ENCODE measurements around the gene RCC2. TPM values are rescaled to one million over a fixed set of nuclear protein-coding genes. Genes with fewer than 3 reads are reported as not detected.

Gene RCC2
- total and polyA plus RNA-seq, 8 donors, result 15.8 to 73.6 (median 26.0) TPM

DNA sequence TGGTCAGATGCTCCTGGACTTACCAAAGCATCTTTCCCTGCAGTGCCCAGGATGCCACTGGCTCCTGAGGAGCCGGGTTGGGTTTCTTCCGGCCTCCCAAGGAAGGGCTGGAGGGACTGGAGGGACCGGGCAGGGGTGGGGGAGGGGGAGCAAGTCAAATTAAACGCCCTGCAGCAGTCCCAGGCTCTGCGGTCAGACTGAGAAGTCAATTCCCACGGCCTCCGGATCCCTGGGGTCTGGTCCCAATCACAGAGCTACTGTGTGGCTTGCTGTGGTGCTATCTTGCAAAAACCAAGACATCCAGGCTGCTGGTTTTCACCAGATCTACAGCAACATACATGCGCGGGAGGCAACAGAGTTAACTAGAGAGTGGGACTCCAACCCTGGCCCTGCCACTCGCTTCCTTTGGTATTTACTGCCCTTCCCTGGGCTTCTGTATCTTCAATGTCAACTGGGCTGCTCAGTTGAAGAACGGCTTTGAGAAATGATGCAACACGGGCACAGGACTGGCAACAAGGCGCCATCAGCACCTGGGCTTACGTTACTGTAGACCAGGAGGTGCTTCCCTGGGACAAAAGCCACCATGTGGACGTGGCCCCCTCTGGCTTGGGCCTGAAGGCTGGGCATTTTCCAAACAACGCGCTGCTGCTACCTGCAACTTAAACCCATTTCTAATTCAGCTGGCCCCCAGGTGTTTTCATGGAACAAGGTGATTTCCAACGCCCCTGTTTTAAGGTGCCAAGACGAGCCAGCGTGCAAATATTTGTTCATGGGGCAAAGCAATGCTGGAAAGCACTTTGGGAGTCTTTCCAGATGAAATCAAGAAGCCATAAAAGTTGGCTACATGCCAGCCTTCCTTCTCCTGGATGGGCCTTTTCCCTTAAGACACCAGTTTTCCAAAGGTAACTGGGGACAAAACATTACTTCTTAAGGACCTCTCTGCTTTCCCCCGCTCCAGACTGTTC lies 11.5 kb downstream of the RCC2 start:
- Histone ChIP-seq H3K4me3 (no peak overlapping the region), H3K36me3 (peaks cover 46 to 74% (median 69%) of the 10 kb centered on the region in 4 donors), H3K27ac (peak overlapping the region in 1 of 5 donors; percentile 51), H3K4me1 (peaks cover 0 to 58% (median 38%) of the 10 kb centered on the region in 4 donors), H3K9me3 (no peaks in the 10 kb centered on the region), H3K27me3 (no peaks in the 10 kb centered on the region)
- WGBS, 5 donors, result 50 to 72% (median 61%) methylated on average over 15 to 21 of the region's 21 CpGs
- no peak for TF ChIP-seq EP300 (IDR thresholded peaks at IDR 0.05)
- TF ChIP-seq, protein P1, sequence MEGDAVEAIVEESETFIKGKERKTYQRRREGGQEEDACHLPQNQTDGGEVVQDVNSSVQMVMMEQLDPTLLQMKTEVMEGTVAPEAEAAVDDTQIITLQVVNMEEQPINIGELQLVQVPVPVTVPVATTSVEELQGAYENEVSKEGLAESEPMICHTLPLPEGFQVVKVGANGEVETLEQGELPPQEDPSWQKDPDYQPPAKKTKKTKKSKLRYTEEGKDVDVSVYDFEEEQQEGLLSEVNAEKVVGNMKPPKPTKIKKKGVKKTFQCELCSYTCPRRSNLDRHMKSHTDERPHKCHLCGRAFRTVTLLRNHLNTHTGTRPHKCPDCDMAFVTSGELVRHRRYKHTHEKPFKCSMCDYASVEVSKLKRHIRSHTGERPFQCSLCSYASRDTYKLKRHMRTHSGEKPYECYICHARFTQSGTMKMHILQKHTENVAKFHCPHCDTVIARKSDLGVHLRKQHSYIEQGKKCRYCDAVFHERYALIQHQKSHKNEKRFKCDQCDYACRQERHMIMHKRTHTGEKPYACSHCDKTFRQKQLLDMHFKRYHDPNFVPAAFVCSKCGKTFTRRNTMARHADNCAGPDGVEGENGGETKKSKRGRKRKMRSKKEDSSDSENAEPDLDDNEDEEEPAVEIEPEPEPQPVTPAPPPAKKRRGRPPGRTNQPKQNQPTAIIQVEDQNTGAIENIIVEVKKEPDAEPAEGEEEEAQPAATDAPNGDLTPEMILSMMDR (IDR thresholded peaks at IDR 0.05), result no peak
- no peak for TF ChIP-seq POLR2A (IDR thresholded peaks at IDR 0.05)
- no peak for TF ChIP-seq POLR2AphosphoS5 (IDR thresholded peaks at IDR 0.05)
- peak in 1 of 2 donors; percentile 46 for DNase-seq
- intact Hi-C loops (cut with DNase I; ENCODE audit: low total_unique reads), result no loop called here

DNA sequence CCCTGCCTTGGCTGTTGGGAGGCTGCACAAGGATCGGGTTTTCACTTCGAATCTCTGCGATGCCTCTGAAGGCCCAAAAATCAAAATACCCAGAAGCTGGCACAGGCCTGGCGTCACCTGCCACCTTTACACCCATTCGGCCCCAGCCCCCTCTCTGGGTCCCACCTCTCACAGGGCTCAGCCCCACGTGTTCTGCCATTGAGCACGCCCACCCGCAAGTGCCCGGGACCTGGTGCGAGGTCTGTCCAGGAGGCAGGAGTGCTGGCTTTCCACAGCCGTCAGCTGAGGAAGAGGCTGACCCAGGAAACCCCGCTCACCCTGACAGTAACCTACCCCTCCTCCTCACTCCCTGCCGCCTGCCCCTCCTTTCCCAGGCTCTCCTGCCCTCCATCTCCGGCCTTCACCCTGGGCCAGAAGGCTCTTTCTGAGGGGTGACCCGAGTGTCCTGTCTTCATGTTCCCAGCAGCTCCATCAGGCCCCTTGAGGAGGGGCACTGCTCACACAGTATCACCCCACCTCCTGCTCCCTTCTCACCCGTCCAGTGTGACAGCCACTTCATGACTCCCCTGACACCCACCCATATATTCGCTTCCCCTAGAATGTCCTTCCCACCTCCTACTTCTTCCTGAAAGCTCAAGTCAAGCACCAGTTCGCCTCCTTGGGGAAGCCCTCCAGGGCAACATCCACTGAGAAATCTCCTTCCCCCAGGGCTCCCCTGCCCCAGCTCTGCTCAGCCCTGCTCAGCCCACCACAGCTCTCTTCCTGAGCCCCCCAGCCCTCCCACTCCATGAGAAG lies 13.5 kb downstream of the RCC2 start:
- Histone ChIP-seq H3K36me3 (peaks cover 54 to 85% (median 81%) of the 10 kb centered on the region in 4 donors), H3K9me3 (no peaks in the 10 kb centered on the region), H3K27me3 (no peaks in the 10 kb centered on the region), H3K4me3 (no peak overlapping the region), H3K4me1 (peaks cover 0 to 46% (median 32%) of the 10 kb centered on the region in 4 donors), H3K27ac (no peak overlapping the region)
- no peak for DNase-seq
- 90 to 95% (median 92%) methylated on average over 15 to 18 of the region's 18 CpGs for WGBS, 5 donors
- no peak for TF ChIP-seq POLR2AphosphoS5 (IDR thresholded peaks at IDR 0.05)
- no peak for TF ChIP-seq POLR2A (IDR thresholded peaks at IDR 0.05)
- TF ChIP-seq EP300 (IDR thresholded peaks at IDR 0.05), result no peak
- TF ChIP-seq, protein P1 (IDR thresholded peaks at IDR 0.05), result no peak
- intact Hi-C loops (cut with DNase I; ENCODE audit: low total_unique reads), result no loop called here

DNA sequence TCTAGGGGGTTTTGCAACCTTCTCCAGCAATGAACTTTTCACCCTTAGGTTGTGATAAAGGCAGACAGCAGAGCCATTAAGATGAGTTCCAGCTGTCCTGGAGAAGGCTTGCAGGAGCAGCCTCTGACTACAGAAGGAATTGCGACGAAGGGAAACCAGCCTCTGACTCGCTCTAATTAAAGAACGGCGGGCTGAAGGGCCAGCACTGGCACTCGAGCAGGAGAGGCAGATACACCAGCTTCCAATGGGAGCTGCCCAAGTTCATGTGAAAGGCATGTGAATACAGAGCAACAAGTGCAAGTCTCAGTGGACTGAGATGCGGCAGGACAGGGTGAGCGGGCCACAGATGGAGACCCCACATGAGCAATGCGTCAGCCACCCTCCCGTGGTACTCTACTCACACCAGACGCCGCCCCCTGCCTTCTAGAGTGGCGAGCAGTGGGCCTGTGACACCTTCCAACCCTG lies 15.7 kb downstream of the RCC2 start:
- no peak overlapping the region for H3K4me3 ChIP-seq

More for the DNA sequence above, 15.7 kb downstream of the RCC2 start:
- Histone ChIP-seq H3K9me3 (no peaks in the 10 kb centered on the region), H3K4me1 (peaks cover 0 to 46% (median 29%) of the 10 kb centered on the region in 4 donors), H3K36me3 (peaks cover 74 to 100% (median 98%) of the 10 kb centered on the region in 4 donors), H3K27me3 (no peaks in the 10 kb centered on the region), H3K27ac (peak overlapping the region in 3 of 5 donors; percentile 1 to 77 (median 19))
- 71 to 83% (median 79%) methylated on average over 13 of the region's 13 CpGs for WGBS, 5 donors
- TF ChIP-seq EP300 (IDR thresholded peaks at IDR 0.05), result no peak
- TF ChIP-seq POLR2AphosphoS5 (IDR thresholded peaks at IDR 0.05), result no peak
- TF ChIP-seq POLR2A (IDR thresholded peaks at IDR 0.05), result no peak
- TF ChIP-seq, protein P1 (IDR thresholded peaks at IDR 0.05), result no peak
- intact Hi-C loops (cut with DNase I; ENCODE audit: low total_unique reads), result no loop called here
- no peak for DNase-seq
